Thyroid gland (tissue), 4 donors: ENCODE results near the gene USP6NL. TPM values are rescaled to one million over a fixed set of nuclear protein-coding genes. Genes with fewer than 3 reads are reported as not detected.

ENCODE experiments used
- DNase-seq, 2 donors: peaks; one replicate each; pipeline ENCODE4 v3.0.0-alpha.2; 2019
- H3K27ac ChIP-seq, 3 donors: fragments of 200-600 bp; sonication (generic); 1 replicate in 2 of 3; 2 replicates in 1 of 3; pipeline ENCODE4 v1.5.1; 2016 to 2019; ENCODE audit warnings: mild to moderate bottlenecking in 1 of 3, moderate library complexity in 1 of 3
- H3K27me3 ChIP-seq: fragments of 200-600 bp; sonication (generic); one replicate; pipeline ENCODE4 v1.5.1; 2019
- H3K36me3 ChIP-seq, 2 donors: fragments of 200-600 bp; sonication (generic); one replicate each; pipeline ENCODE4 v1.5.1; 2016 to 2019
- H3K4me1 ChIP-seq, 2 donors: fragments of 200-600 bp; sonication (generic); one replicate each; pipeline ENCODE4 v1.5.1; 2017 to 2019
- H3K4me3 ChIP-seq, 3 donors: fragments of 200-600 bp; sonication (generic); replicated peaks in 1 of 3; 1 replicate in 2 of 3; 2 replicates in 1 of 3; pipeline ENCODE4 v1.5.1; 2016; ENCODE audit warnings: mild to moderate bottlenecking in 1 of 3
- H3K9me3 ChIP-seq: fragments of 200-600 bp; sonication (generic); one replicate; pipeline ENCODE4 v1.5.1; 2017
- CTCF ChIP-seq, 6 experiments: fragments of 200-600 bp in 3 of 6; fragments of 450-650 bp in 3 of 6; sonication (generic) in 3 of 6; IDR thresholded peaks; one replicate each; pipeline ENCODE4 v1.5.1; 2016 to 2019; ENCODE audit warnings: antibody characterized with exemption in 6 of 6, mild to moderate bottlenecking in 2 of 6, inconsistent platforms in 1 of 6, moderate library complexity in 1 of 6
- POLR2A ChIP-seq, 2 donors: fragments of 450-650 bp; IDR thresholded peaks; one replicate each; pipeline ENCODE4 v1.6.1; 2017; ENCODE audit warnings: antibody characterized with exemption in 2 of 2, mild to moderate bottlenecking in 2 of 2, moderate library complexity in 1 of 2
- WGBS, 2 donors: methylation state at CpG; one replicate each; pipeline ENCODE4 v1.1.5; 2017; 5-methylcytosine and 5-hydroxymethylcytosine counted together
- intact Hi-C: fragments of 100-400 bp; cut with DNase I; formaldehyde crosslinking; loops from one replicate; pipeline ENCODE4 v1.15.1; 2023
- total RNA-seq, 4 donors: library from RNA; depleted of rRNA; stranded (reverse); fragments of >200 nt; gene quantifications; one replicate each; pipeline ENCODE4 v1.2.3, GENCODE V29; 2016

USP6NL gene
- total RNA-seq, 4 donors from 2014 or later = 16.7 to 24.3 (median 17.8) TPM

GRCh38 chr10:11517150-11517549 is 94.3 kb downstream of the USP6NL start:
- H3K9me3 ChIP-seq = no peaks in the 10 kb centered on the region
- 93 to 97% methylated on average over 1 of the region's 1 CpG for WGBS, 2 donors
- H3K36me3 ChIP-seq = no peaks in the 10 kb centered on the region
- no peak overlapping the region for H3K4me3 ChIP-seq
- no peak overlapping the region for H3K27ac ChIP-seq
- TF ChIP-seq POLR2A (IDR thresholded peaks at IDR 0.05) = no peak
- no peak for TF ChIP-seq CTCF (IDR thresholded peaks at IDR 0.05)
- H3K4me1 ChIP-seq = no peaks in the 10 kb centered on the region
- DNase-seq = no peak
- no peaks in the 10 kb centered on the region for H3K27me3 ChIP-seq
- intact Hi-C loops = loop anchor here (5.0 to 10.0 kb wide), 2 partner anchors 205 to 238 kb away; no protein-coding TSS in a partner anchor

GRCh38 chr10:11516431-11516746 is 95.1 kb downstream of the USP6NL start:
- 87 to 88% methylated on average over 2 of the region's 2 CpGs for WGBS, 2 donors

GRCh38 chr10:11515596-11516430 is 95.6 kb downstream of the USP6NL start:
- peak; percentile 48 to 50 for DNase-seq

More at GRCh38 chr10:11516431-11516746, 95.1 kb downstream of the USP6NL start:
- Histone ChIP-seq H3K27ac (no peak overlapping the region), H3K9me3 (no peaks in the 10 kb centered on the region), H3K4me1 (no peaks in the 10 kb centered on the region), H3K36me3 (no peaks in the 10 kb centered on the region), H3K4me3 (no peak overlapping the region), H3K27me3 (no peaks in the 10 kb centered on the region)
- TF ChIP-seq POLR2A (IDR thresholded peaks at IDR 0.05) (no peak), CTCF (IDR thresholded peaks at IDR 0.05) (no peak)
- no peak for DNase-seq
- intact Hi-C loops = loop anchor here (5.0 to 10.0 kb wide), 2 partner anchors 206 to 238 kb away; no protein-coding TSS in a partner anchor

GRCh38 chr10:11513727-11514126 is 97.7 kb downstream of the USP6NL start:
- intact Hi-C loops = loop anchor here (10.0 kb wide), 1 partner anchor 241 kb away; no protein-coding TSS in a partner anchor
- no peak for TF ChIP-seq CTCF (IDR thresholded peaks at IDR 0.05)
- no peak for TF ChIP-seq POLR2A (IDR thresholded peaks at IDR 0.05)
- WGBS, 2 donors = 95 to 99% methylated on average over 4 of the region's 4 CpGs
- H3K27ac ChIP-seq = no peak overlapping the region
- DNase-seq = no peak
- H3K9me3 ChIP-seq = no peaks in the 10 kb centered on the region
- H3K27me3 ChIP-seq = no peaks in the 10 kb centered on the region
- H3K36me3 ChIP-seq = no peaks in the 10 kb centered on the region
- no peaks in the 10 kb centered on the region for H3K4me1 ChIP-seq
- no peak overlapping the region for H3K4me3 ChIP-seq

More at GRCh38 chr10:11515596-11516430, 95.6 kb downstream of the USP6NL start:
- H3K27ac ChIP-seq = no peak overlapping the region
- WGBS, 2 donors = 22 to 28% methylated on average over 5 of the region's 5 CpGs
- no peaks in the 10 kb centered on the region for H3K9me3 ChIP-seq
- TF ChIP-seq CTCF (IDR thresholded peaks at IDR 0.05) = peak; percentile 34 to 82 (median 72)
- TF ChIP-seq POLR2A (IDR thresholded peaks at IDR 0.05) = no peak
- intact Hi-C loops = loop anchor here (5.0 to 10.0 kb wide), 2 partner anchors 206 to 239 kb away; no protein-coding TSS in a partner anchor
- H3K36me3 ChIP-seq = no peaks in the 10 kb centered on the region
- H3K27me3 ChIP-seq = no peaks in the 10 kb centered on the region
- H3K4me3 ChIP-seq = no peak overlapping the region
- no peaks in the 10 kb centered on the region for H3K4me1 ChIP-seq

GRCh38 chr10:11512596-11512995 is 98.9 kb downstream of the USP6NL start:
- DNase-seq = no peak
- no peaks in the 10 kb centered on the region for H3K9me3 ChIP-seq
- TF ChIP-seq POLR2A (IDR thresholded peaks at IDR 0.05) (no peak), CTCF (IDR thresholded peaks at IDR 0.05) (no peak)
- H3K4me3 ChIP-seq = no peak overlapping the region
- intact Hi-C loops = loop anchor here (10.0 kb wide), 1 partner anchor 242 kb away; no protein-coding TSS in a partner anchor
- no peaks in the 10 kb centered on the region for H3K27me3 ChIP-seq
- no peak overlapping the region for H3K27ac ChIP-seq
- H3K36me3 ChIP-seq = no peaks in the 10 kb centered on the region
- no peaks in the 10 kb centered on the region for H3K4me1 ChIP-seq
- 91 to 93% methylated on average over 3 of the region's 3 CpGs for WGBS, 2 donors
